ENCODE data around the gene MALRD1.

DNA sequence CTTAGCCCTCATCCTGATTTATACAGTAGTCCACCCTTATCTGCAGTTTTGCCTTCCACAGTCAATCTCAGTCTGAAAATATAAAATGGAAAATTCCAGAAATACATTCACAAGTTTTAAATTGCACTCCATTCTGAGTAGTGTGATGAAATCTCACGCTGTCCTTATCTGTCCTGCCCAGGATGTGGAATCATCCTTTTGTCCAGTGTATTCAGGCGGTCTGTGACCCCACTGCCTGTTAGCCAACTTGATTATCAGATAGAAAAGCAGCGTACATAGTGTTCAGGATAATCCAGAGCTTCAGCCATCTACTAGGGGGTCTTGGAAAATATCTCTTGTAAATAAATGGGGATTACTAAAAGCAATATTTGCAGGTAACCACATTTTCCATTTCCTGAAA is 146.3 kb downstream of the MALRD1 start:
- TF ChIP-seq, protein P1, sequence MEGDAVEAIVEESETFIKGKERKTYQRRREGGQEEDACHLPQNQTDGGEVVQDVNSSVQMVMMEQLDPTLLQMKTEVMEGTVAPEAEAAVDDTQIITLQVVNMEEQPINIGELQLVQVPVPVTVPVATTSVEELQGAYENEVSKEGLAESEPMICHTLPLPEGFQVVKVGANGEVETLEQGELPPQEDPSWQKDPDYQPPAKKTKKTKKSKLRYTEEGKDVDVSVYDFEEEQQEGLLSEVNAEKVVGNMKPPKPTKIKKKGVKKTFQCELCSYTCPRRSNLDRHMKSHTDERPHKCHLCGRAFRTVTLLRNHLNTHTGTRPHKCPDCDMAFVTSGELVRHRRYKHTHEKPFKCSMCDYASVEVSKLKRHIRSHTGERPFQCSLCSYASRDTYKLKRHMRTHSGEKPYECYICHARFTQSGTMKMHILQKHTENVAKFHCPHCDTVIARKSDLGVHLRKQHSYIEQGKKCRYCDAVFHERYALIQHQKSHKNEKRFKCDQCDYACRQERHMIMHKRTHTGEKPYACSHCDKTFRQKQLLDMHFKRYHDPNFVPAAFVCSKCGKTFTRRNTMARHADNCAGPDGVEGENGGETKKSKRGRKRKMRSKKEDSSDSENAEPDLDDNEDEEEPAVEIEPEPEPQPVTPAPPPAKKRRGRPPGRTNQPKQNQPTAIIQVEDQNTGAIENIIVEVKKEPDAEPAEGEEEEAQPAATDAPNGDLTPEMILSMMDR (IDR thresholded peaks at IDR 0.05; ENCODE audit: poor library complexity): no peak
- no peak for TF ChIP-seq EZH2 (IDR thresholded peaks at IDR 0.05; ENCODE audit: borderline replicate concordance)
